OCI-LY3 (cell line): ENCODE measurements around the gene NSD1.

ENCODE experiments used
- EZH2phosphoT487 ChIP-seq: fragments of 200-600 bp; shearing (Covaris generic); IDR thresholded peaks from 2 replicates; pipeline ENCODE4 v1.6.1; 2018; ENCODE audit warnings: antibody characterized with exemption, mixed run types, low read depth
- TF ChIP-seq, protein P1 (sequence below): fragments of 200-600, 300-600 bp; sonication (generic); IDR thresholded peaks from 2 replicates; pipeline ENCODE4 v1.5.1; 2014; ENCODE audit warnings: antibody characterized with exemption, low read length, low read depth

DNA sequence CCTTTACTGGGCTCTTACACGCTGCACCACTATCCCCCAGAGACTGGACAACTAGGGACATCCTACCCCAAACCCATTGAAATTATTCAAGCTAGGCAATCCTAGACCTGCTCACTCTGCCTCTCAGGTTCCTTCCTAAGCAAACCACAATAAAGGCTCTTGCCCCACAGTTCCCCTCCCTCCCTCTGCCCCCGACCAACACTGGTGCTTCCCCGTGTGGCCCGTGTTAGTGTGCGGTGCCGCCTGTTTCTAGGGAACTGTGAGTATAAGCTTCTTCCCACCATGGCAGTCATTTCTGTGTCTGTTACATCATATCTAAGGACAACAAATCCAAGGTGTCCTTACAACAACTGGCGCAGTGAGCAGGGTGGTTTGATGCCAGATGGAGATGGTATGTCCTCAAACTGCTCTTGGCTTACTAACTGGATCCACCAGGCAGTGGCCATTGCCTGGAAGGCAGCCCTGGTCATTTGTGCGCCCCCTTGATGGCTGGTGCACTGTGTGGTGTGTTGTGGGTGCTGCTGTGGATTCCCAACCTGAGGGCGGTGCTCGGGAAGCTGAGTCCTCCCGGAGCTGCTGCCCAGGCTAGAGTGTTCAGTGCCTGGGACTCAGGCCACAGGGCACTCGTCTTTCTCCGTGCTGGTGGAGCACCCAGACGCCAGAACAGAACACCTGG lies 186.5 kb downstream of the NSD1 start:
- TF ChIP-seq, protein P1, sequence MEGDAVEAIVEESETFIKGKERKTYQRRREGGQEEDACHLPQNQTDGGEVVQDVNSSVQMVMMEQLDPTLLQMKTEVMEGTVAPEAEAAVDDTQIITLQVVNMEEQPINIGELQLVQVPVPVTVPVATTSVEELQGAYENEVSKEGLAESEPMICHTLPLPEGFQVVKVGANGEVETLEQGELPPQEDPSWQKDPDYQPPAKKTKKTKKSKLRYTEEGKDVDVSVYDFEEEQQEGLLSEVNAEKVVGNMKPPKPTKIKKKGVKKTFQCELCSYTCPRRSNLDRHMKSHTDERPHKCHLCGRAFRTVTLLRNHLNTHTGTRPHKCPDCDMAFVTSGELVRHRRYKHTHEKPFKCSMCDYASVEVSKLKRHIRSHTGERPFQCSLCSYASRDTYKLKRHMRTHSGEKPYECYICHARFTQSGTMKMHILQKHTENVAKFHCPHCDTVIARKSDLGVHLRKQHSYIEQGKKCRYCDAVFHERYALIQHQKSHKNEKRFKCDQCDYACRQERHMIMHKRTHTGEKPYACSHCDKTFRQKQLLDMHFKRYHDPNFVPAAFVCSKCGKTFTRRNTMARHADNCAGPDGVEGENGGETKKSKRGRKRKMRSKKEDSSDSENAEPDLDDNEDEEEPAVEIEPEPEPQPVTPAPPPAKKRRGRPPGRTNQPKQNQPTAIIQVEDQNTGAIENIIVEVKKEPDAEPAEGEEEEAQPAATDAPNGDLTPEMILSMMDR: no peak
- no peak for TF ChIP-seq EZH2phosphoT487
